Activated naive CD4-positive, alpha-beta T cell treated with anti-CD3 and anti-CD28 coated beads, Interleukin-2, amount 50 U/mL, for 72 hours (primary cell): ENCODE data around the gene SOX12. TPM values are rescaled to one million over a fixed set of nuclear protein-coding genes. Genes with fewer than 3 reads are reported as not detected.

Experiments
- total RNA-seq, 2 donors: library from RNA; stranded (reverse); gene quantifications; one replicate each; pipeline ENCODE4 v1.2.3, GENCODE V29; 2022

Gene SOX12
- total RNA-seq, 2 donors from 2014 or later, result 4.9 to 11.8 TPM

Other genes with a start within 250 kb of the SOX12 start
- not detected for gene DEFB125, start 237.9 kb upstream of the SOX12 start, total RNA-seq
- gene DEFB126, start 183.0 kb upstream of the SOX12 start, total RNA-seq, result not detected
- not detected for gene DEFB127, start 168.1 kb upstream of the SOX12 start, total RNA-seq
- gene DEFB128, start 135.8 kb upstream of the SOX12 start, total RNA-seq, result not detected
- gene DEFB129, start 98.3 kb upstream of the SOX12 start, total RNA-seq, result not detected
- gene DEFB132, start 67.8 kb upstream of the SOX12 start, total RNA-seq, result not detected
- 10 to 100 TPM; 10.1 to 10.3 TPM for gene C20orf96, start 34.8 kb upstream of the SOX12 start, total RNA-seq
- 10 to 100 TPM; 15.4 to 17.0 TPM for gene ZCCHC3, start 28.0 kb upstream of the SOX12 start, total RNA-seq
- gene NRSN2, start 21.6 kb downstream of the SOX12 start, total RNA-seq, result 1 to 10 TPM; 4.2 to 8.5 TPM
- 10 to 100 TPM; 31.3 to 39.4 TPM for gene TRIB3, start 55.2 kb downstream of the SOX12 start, total RNA-seq
- 100 to 1,000 TPM; 113 to 150 TPM for gene RBCK1, start 82.7 kb downstream of the SOX12 start, total RNA-seq
- gene TBC1D20, start 137.0 kb downstream of the SOX12 start, total RNA-seq, result 10 to 100 TPM; 20.2 to 23.9 TPM
- gene CSNK2A1, start 218.2 kb downstream of the SOX12 start, total RNA-seq, result 100 to 1,000 TPM; 154 to 202 TPM